ENCODE data around the gene SNX33.

- TF ChIP-seq CTCF (conservative IDR thresholded peaks at IDR 0.05; ENCODE audit: low read length), result no peak
- TF ChIP-seq EZH2phosphoT487 (IDR thresholded peaks at IDR 0.05; ENCODE audit: borderline replicate concordance), result no peak
Observed at GRCh38 chr15:75646944-75647364, 758 bp upstream of the SNX33 start.

Measured in Loucy (cell line).